ENCODE measurements around the gene ERBB4.
"Not testable (repeated sequence)": the region's sequence is repeated elsewhere in the genome, so short reads cannot be mapped to it uniquely, and the experiment has no call there.

ERBB4 gene

GRCh38 chr2:212109217-212109616, 429.4 kb downstream of the ERBB4 start:
- ATAC-seq: no peak
- TF ChIP-seq TSHZ2 (CRISPR knock-in tag; IDR thresholded peaks at IDR 0.05): no peak
- no peak for TF ChIP-seq CSDC2 (CRISPR knock-in tag; IDR thresholded peaks at IDR 0.05)
- no peak for TF ChIP-seq OSR1 (CRISPR knock-in tag; IDR thresholded peaks at IDR 0.05)

GRCh38 chr2:212107989-212108388, 430.6 kb downstream of the ERBB4 start:
- TF ChIP-seq GLIS3 (CRISPR knock-in tag; IDR thresholded peaks at IDR 0.05) (no peak), ZC3H10 (CRISPR knock-in tag; IDR thresholded peaks at IDR 0.05) (no peak), CSDC2 (CRISPR knock-in tag; IDR thresholded peaks at IDR 0.05) (no peak), TCF4 (CRISPR knock-in tag; IDR thresholded peaks at IDR 0.05; ENCODE audit: borderline replicate concordance) (no peak), ZNF8 (CRISPR knock-in tag; IDR thresholded peaks at IDR 0.05) (no peak), ZNF70 (CRISPR knock-in tag; IDR thresholded peaks at IDR 0.05) (no peak), SNAI2 (CRISPR knock-in tag; IDR thresholded peaks at IDR 0.05) (no peak), CSRNP3 (CRISPR knock-in tag; IDR thresholded peaks at IDR 0.05) (no peak), ISL1 (CRISPR knock-in tag; IDR thresholded peaks at IDR 0.05) (no peak)
- ATAC-seq: no peak

- TF ChIP-seq TSHZ2 (CRISPR knock-in tag; IDR thresholded peaks at IDR 0.05) (no peak), ZFP30 (CRISPR knock-in tag; IDR thresholded peaks at IDR 0.05) (no peak), ZFP3 (CRISPR knock-in tag; IDR thresholded peaks at IDR 0.05) (no peak), ISL1 (CRISPR knock-in tag; IDR thresholded peaks at IDR 0.05) (no peak), TCF4 (CRISPR knock-in tag; IDR thresholded peaks at IDR 0.05; ENCODE audit: borderline replicate concordance) (no peak), ZNF70 (CRISPR knock-in tag; IDR thresholded peaks at IDR 0.05) (no peak), ZC3H10 (CRISPR knock-in tag; IDR thresholded peaks at IDR 0.05) (no peak), RARB (CRISPR knock-in tag; IDR thresholded peaks at IDR 0.05) (no peak), ZNF8 (CRISPR knock-in tag; IDR thresholded peaks at IDR 0.05) (no peak), CSRNP3 (CRISPR knock-in tag; IDR thresholded peaks at IDR 0.05) (no peak), POU6F1 (CRISPR knock-in tag; IDR thresholded peaks at IDR 0.05; ENCODE audit: borderline replicate concordance, low read depth) (no peak), PPARA (CRISPR knock-in tag; IDR thresholded peaks at IDR 0.05; ENCODE audit: borderline replicate concordance) (no peak), PATZ1 (CRISPR knock-in tag; IDR thresholded peaks at IDR 0.05; ENCODE audit: borderline replicate concordance) (no peak), GLIS3 (CRISPR knock-in tag; IDR thresholded peaks at IDR 0.05) (no peak), BACH2 (CRISPR knock-in tag; IDR thresholded peaks at IDR 0.05; ENCODE audit: borderline replicate concordance) (no peak), TOX (CRISPR knock-in tag; IDR thresholded peaks at IDR 0.05; ENCODE audit: borderline replicate concordance) (no peak), ESRRG (CRISPR knock-in tag; IDR thresholded peaks at IDR 0.05) (no peak), SNAI2 (CRISPR knock-in tag; IDR thresholded peaks at IDR 0.05) (no peak)
- no peak for ATAC-seq
Measured at GRCh38 chr2:212107014-212107413, 431.6 kb downstream of the ERBB4 start.

GRCh38 chr2:212106536-212106935, 432.1 kb downstream of the ERBB4 start:
- ATAC-seq: not testable (repeated sequence)

All from SK-N-SH treated with all-trans-retinoic acid at 6 μM for 48 hours (cell line).